ENCODE measurements around the gene OAS1.

GRCh38 chr12:112862636-112863290 lies 44.0 kb upstream of the OAS1 start:
- TF ChIP-seq FOXK2 (IDR thresholded peaks at IDR 0.05), result no peak
- TF ChIP-seq PKNOX1 (IDR thresholded peaks at IDR 0.05), result no peak
- TF ChIP-seq SUZ12 (IDR thresholded peaks at IDR 0.05), result no peak
- TF ChIP-seq ZNF384 (IDR thresholded peaks at IDR 0.05), result no peak
- no peak for TF ChIP-seq SP1 (IDR thresholded peaks at IDR 0.05)
- TF ChIP-seq CTBP1 (IDR thresholded peaks at IDR 0.05; ENCODE audit: borderline replicate concordance), result no peak
- no peak for TF ChIP-seq HDGF (IDR thresholded peaks at IDR 0.05; ENCODE audit: borderline replicate concordance)
- no peak for TF ChIP-seq BHLHE40 (IDR thresholded peaks at IDR 0.05; ENCODE audit: borderline replicate concordance)
- no peak for TF ChIP-seq TARDBP (IDR thresholded peaks at IDR 0.05)

All from HEK293T (cell line).